ENCODE results near the gene SGCG.

Gene SGCG

GRCh38 chr13:23359882-23360281 lies 179.1 kb downstream of the SGCG start:
- Histone ChIP-seq H3K4me1 (ENCODE audit: insufficient read depth, insufficient read length) (no peaks in the 10 kb centered on the region), H3K36me3 (ENCODE audit: insufficient read depth, insufficient read length, low read length) (peaks cover 83% of the 10 kb centered on the region), H3K4me3 (ENCODE audit: insufficient read length, low read depth) (no peak overlapping the region), H3K9me3 (ENCODE audit: insufficient read depth, low read length) (no peaks in the 10 kb centered on the region), H3K9ac (ENCODE audit: insufficient read length, low read depth) (no peak overlapping the region), H3K27me3 (ENCODE audit: insufficient read depth, insufficient read length) (no peaks in the 10 kb centered on the region)
- no peak for TF ChIP-seq YY1 (IDR thresholded peaks at IDR 0.05; ENCODE audit: insufficient read depth, insufficient read length)
- no peak for TF ChIP-seq ZNF274 (IDR thresholded peaks at IDR 0.05; ENCODE audit: low read depth, low read length)
- TF ChIP-seq SUZ12 (IDR thresholded peaks at IDR 0.05; ENCODE audit: extremely low read depth, insufficient read depth, insufficient read length), result no peak
- DNase-seq (ENCODE audit: low read depth, low spot score), result no peak

- Histone ChIP-seq H3K4me3 (ENCODE audit: insufficient read length, low read depth) (no peak overlapping the region), H3K4me1 (ENCODE audit: insufficient read depth, insufficient read length) (no peaks in the 10 kb centered on the region), H3K9me3 (ENCODE audit: insufficient read depth, low read length) (no peaks in the 10 kb centered on the region), H3K27me3 (ENCODE audit: insufficient read depth, insufficient read length) (no peaks in the 10 kb centered on the region), H3K9ac (ENCODE audit: insufficient read length, low read depth) (no peak overlapping the region), H3K36me3 (ENCODE audit: insufficient read depth, insufficient read length, low read length) (peaks cover 81% of the 10 kb centered on the region)
- TF ChIP-seq ZNF274 (IDR thresholded peaks at IDR 0.05; ENCODE audit: low read depth, low read length) (no peak), YY1 (IDR thresholded peaks at IDR 0.05; ENCODE audit: insufficient read depth, insufficient read length) (no peak), SUZ12 (IDR thresholded peaks at IDR 0.05; ENCODE audit: extremely low read depth, insufficient read depth, insufficient read length) (no peak)
- DNase-seq (ENCODE audit: low read depth, low spot score), result no peak
These were observed 184.9 kb downstream of the SGCG start for GRCh38 chr13:23365652-23366051.

GRCh38 chr13:23367907-23368306 lies 187.1 kb downstream of the SGCG start:
- no peaks in the 10 kb centered on the region for H3K27me3 ChIP-seq (ENCODE audit: insufficient read depth, insufficient read length)
- DNase-seq (ENCODE audit: low read depth, low spot score), result no peak
- TF ChIP-seq SUZ12 (IDR thresholded peaks at IDR 0.05; ENCODE audit: extremely low read depth, insufficient read depth, insufficient read length) (no peak), YY1 (IDR thresholded peaks at IDR 0.05; ENCODE audit: insufficient read depth, insufficient read length) (no peak), ZNF274 (IDR thresholded peaks at IDR 0.05; ENCODE audit: low read depth, low read length) (no peak)
- peaks cover 85% of the 10 kb centered on the region for H3K36me3 ChIP-seq (ENCODE audit: insufficient read depth, insufficient read length, low read length)
- H3K4me3 ChIP-seq (ENCODE audit: insufficient read length, low read depth), result no peak overlapping the region
- H3K9ac ChIP-seq (ENCODE audit: insufficient read length, low read depth), result no peak overlapping the region
- H3K4me1 ChIP-seq (ENCODE audit: insufficient read depth, insufficient read length), result no peaks in the 10 kb centered on the region
- H3K9me3 ChIP-seq (ENCODE audit: insufficient read depth, low read length), result no peaks in the 10 kb centered on the region

GRCh38 chr13:23372264-23372906 lies 191.6 kb downstream of the SGCG start:
- Histone ChIP-seq H3K9me3 (ENCODE audit: insufficient read depth, low read length) (no peaks in the 10 kb centered on the region), H3K9ac (ENCODE audit: insufficient read length, low read depth) (no peak overlapping the region), H3K27me3 (ENCODE audit: insufficient read depth, insufficient read length) (no peaks in the 10 kb centered on the region), H3K4me3 (ENCODE audit: insufficient read length, low read depth) (no peak overlapping the region), H3K36me3 (ENCODE audit: insufficient read depth, insufficient read length, low read length) (peaks cover 59% of the 10 kb centered on the region), H3K4me1 (ENCODE audit: insufficient read depth, insufficient read length) (peaks cover 2% of the 10 kb centered on the region)
- TF ChIP-seq SUZ12 (IDR thresholded peaks at IDR 0.05; ENCODE audit: extremely low read depth, insufficient read depth, insufficient read length) (no peak), YY1 (IDR thresholded peaks at IDR 0.05; ENCODE audit: insufficient read depth, insufficient read length) (no peak), ZNF274 (IDR thresholded peaks at IDR 0.05; ENCODE audit: low read depth, low read length) (no peak)
- DNase-seq (ENCODE audit: low read depth, low spot score), result no peak

Measured in NT2/D1 (cell line).